Liver (tissue), 9 donors: Measurements from ENCODE around the gene RARA. TPM values are rescaled to one million over a fixed set of nuclear protein-coding genes. Genes with fewer than 3 reads are reported as not detected.

Source experiments
- DNase-seq: peaks from one replicate; pipeline ENCODE4 v3.0.0-alpha.2; 2017; ENCODE audit warnings: low spot score
- H3K27ac ChIP-seq, 2 donors: one replicate each; pipeline ENCODE4 v1.7.0; 2013; ENCODE audit warnings: inconsistent platforms in 2 of 2, low read length in 2 of 2, control low read depth in 1 of 2, low read depth in 1 of 2, mild to moderate bottlenecking in 1 of 2
- H3K27me3 ChIP-seq, 4 donors: one replicate each; pipeline versions ENCODE4 v1.6.1 to v1.7.0; 2013; ENCODE audit warnings: low read length in 3 of 4, inconsistent platforms in 1 of 4, mild to moderate bottlenecking in 1 of 4, moderate library complexity in 1 of 4; ENCODE audit not compliant: control insufficient read depth in 4 of 4, insufficient read depth in 4 of 4
- H3K36me3 ChIP-seq, 4 donors: one replicate each; pipeline versions ENCODE4 v1.6.1 to v1.7.0; 2013; ENCODE audit warnings: low read length in 3 of 4, mild to moderate bottlenecking in 3 of 4, low read depth in 1 of 4, moderate library complexity in 1 of 4; ENCODE audit not compliant: control insufficient read depth in 4 of 4, insufficient read depth in 3 of 4
- H3K4me1 ChIP-seq, 4 donors: one replicate each; pipeline versions ENCODE4 v1.6.1 to v1.7.0; 2013; ENCODE audit warnings: low read length in 3 of 4, mild to moderate bottlenecking in 3 of 4, moderate library complexity in 1 of 4; ENCODE audit not compliant: control insufficient read depth in 4 of 4, insufficient read depth in 4 of 4
- H3K4me3 ChIP-seq, 3 donors: one replicate each; pipeline versions ENCODE4 v1.6.1 to v1.7.0; 2013; ENCODE audit warnings: low read length in 3 of 3, control low read depth in 1 of 3, low read depth in 1 of 3, mild to moderate bottlenecking in 1 of 3
- H3K9ac ChIP-seq, 2 donors: one replicate each; pipeline ENCODE4 v1.7.0; 2013; ENCODE audit warnings: low read length in 2 of 2, mild to moderate bottlenecking in 2 of 2, moderate library complexity in 2 of 2, control low read depth in 1 of 2, low read depth in 1 of 2
- H3K9me3 ChIP-seq, 4 donors: one replicate each; pipeline versions ENCODE4 v1.6.1 to v1.7.0; 2013; ENCODE audit warnings: low read length in 3 of 4; ENCODE audit not compliant: control insufficient read depth in 4 of 4
- ATF3 ChIP-seq: IDR thresholded peaks from 2 replicates; pipeline ENCODE4 v1.6.1; 2016; ENCODE audit warnings: antibody characterized with exemption
- CTCF ChIP-seq: fragments of 150-350 bp; IDR thresholded peaks from 2 replicates; pipeline ENCODE4 v1.5.1; 2017; ENCODE audit warnings: improper control_type of control experiment, low read depth, low read length; ENCODE audit not compliant: missing input control
- EGR1 ChIP-seq, 2 donors: IDR thresholded peaks; 2 replicates each; pipeline ENCODE4 v1.6.1; 2016 to 2018; ENCODE audit warnings: antibody characterized with exemption in 2 of 2, low read depth in 2 of 2
- FOXA2 ChIP-seq: IDR thresholded peaks from 2 replicates; pipeline ENCODE4 v1.6.1; 2016; ENCODE audit warnings: antibody characterized with exemption
- GABPA ChIP-seq, 2 donors: IDR thresholded peaks in 1 of 2; conservative IDR thresholded peaks in 1 of 2; 2 replicates each; pipeline ENCODE4 v1.6.1; 2016; ENCODE audit warnings: antibody characterized with exemption in 2 of 2, mild to moderate bottlenecking in 1 of 2, moderate library complexity in 1 of 2
- JUND ChIP-seq, 2 donors: IDR thresholded peaks; 2 replicates each; pipeline ENCODE4 v1.6.1; 2016; ENCODE audit warnings: antibody characterized with exemption in 2 of 2
- MAX ChIP-seq: IDR thresholded peaks from 2 replicates; pipeline ENCODE4 v1.6.1; 2016; ENCODE audit warnings: antibody characterized with exemption
- RAD21 ChIP-seq, 2 donors: IDR thresholded peaks; 2 replicates each; pipeline ENCODE4 v1.6.1; 2016; ENCODE audit warnings: antibody characterized with exemption in 2 of 2, mild to moderate bottlenecking in 2 of 2
- REST ChIP-seq: IDR thresholded peaks from 2 replicates; pipeline ENCODE4 v1.6.1; 2016; ENCODE audit warnings: antibody characterized with exemption, mild to moderate bottlenecking
- RXRA ChIP-seq, 2 donors: IDR thresholded peaks; 2 replicates each; pipeline ENCODE4 v1.6.1; 2017 to 2018; ENCODE audit warnings: antibody characterized with exemption in 2 of 2, mild to moderate bottlenecking in 1 of 2
- SP1 ChIP-seq: IDR thresholded peaks from 2 replicates; pipeline ENCODE4 v1.6.1; 2018; ENCODE audit warnings: antibody characterized with exemption, mild to moderate bottlenecking
- TAF1 ChIP-seq: conservative IDR thresholded peaks from 2 replicates; pipeline ENCODE4 v1.6.1; 2016; ENCODE audit warnings: antibody characterized with exemption, mild to moderate bottlenecking
- YY1 ChIP-seq: IDR thresholded peaks from 2 replicates; pipeline ENCODE4 v1.6.1; 2016; ENCODE audit warnings: antibody characterized with exemption, mild to moderate bottlenecking
- ZBTB33 ChIP-seq: IDR thresholded peaks from 2 replicates; pipeline ENCODE4 v1.6.1; 2016; ENCODE audit warnings: antibody characterized with exemption
- WGBS: extraction: QIAGEN DNeasy Blood & Tissue Kit; methylation state at CpG from one replicate; pipeline ENCODE4 v1.1.7; 2013; 5-methylcytosine and 5-hydroxymethylcytosine counted together
- polyA plus RNA-seq, 2 donors: library from polyadenylated mRNA; stranded (reverse) in 1 of 2; unstranded in 1 of 2; fragments of 200-250 nt in 1 of 2; fragments of >200 nt in 1 of 2; fragmentation: Nextera tagmentation in 1 of 2; extraction: Ambion mirVana in 1 of 2; gene quantifications; one replicate each; pipeline versions ENCODE4 v1.2.1 to v1.2.3, GENCODE V29; 2013 to 2015
- total RNA-seq, 2 donors: library from RNA; depleted of rRNA; stranded (reverse); fragments of >200 nt; gene quantifications; one replicate each; pipeline ENCODE4 v1.2.3, GENCODE V29; 2014
- donor health status: healthy.
- donor health status: healthy.
- donor health status: healthy.
- donor health status: healthy.
- donor health status: healthy.

RARA gene
- total and polyA plus RNA-seq, 4 donors, result 6.6 to 26.2 (median 10.8) TPM

GRCh38 chr17:40333781-40334448 lies 24.9 kb downstream of the RARA start:
- H3K9ac ChIP-seq, result no peak overlapping the region

GRCh38 chr17:40335620-40336019 lies 26.6 kb downstream of the RARA start:
- DNase-seq, result no peak
- peak overlapping the region in 1 of 2 donors; percentile 11 for H3K27ac ChIP-seq
- TF ChIP-seq JUND (IDR thresholded peaks at IDR 0.05) (peak in 1 of 2 donors; percentile 6), ATF3 (no peak), RAD21 (IDR thresholded peaks at IDR 0.05) (no peak)
- no peak overlapping the region for H3K9ac ChIP-seq
- H3K4me1 ChIP-seq, result peaks cover 46 to 86% (median 60%) of the 10 kb centered on the region in 4 donors
- WGBS, result 92% methylated on average over 8 of the region's 8 CpGs
- H3K36me3 ChIP-seq, result no peaks in the 10 kb centered on the region
- no peak overlapping the region for H3K4me3 ChIP-seq
- no peaks in the 10 kb centered on the region for H3K27me3 ChIP-seq
- H3K9me3 ChIP-seq, result no peaks in the 10 kb centered on the region

More at GRCh38 chr17:40333781-40334448, 24.9 kb downstream of the RARA start:
- WGBS, result 76% methylated on average over 4 of the region's 4 CpGs
- Histone ChIP-seq H3K27me3 (no peaks in the 10 kb centered on the region), H3K27ac (peak overlapping the region; percentile 59 to 68), H3K9me3 (no peaks in the 10 kb centered on the region), H3K36me3 (no peaks in the 10 kb centered on the region), H3K4me1 (peaks cover 49 to 86% (median 66%) of the 10 kb centered on the region in 4 donors), H3K4me3 (no peak overlapping the region)
- DNase-seq, result no peak
- TF ChIP-seq RAD21 (IDR thresholded peaks at IDR 0.05) (no peak), GABPA (IDR thresholded peaks at IDR 0.05 in 1 of 2, conservative IDR thresholded peaks at IDR 0.05 in 1 of 2) (no peak), RXRA (IDR thresholded peaks at IDR 0.05) (peak in 1 of 2 donors; percentile 12), SP1 (peak; percentile 17)

GRCh38 chr17:40337351-40337750 lies 28.4 kb downstream of the RARA start:
- Histone ChIP-seq H3K27ac (no peak overlapping the region), H3K27me3 (no peaks in the 10 kb centered on the region), H3K9me3 (no peaks in the 10 kb centered on the region), H3K9ac (no peak overlapping the region), H3K4me1 (peaks cover 32 to 74% (median 50%) of the 10 kb centered on the region in 4 donors), H3K36me3 (no peaks in the 10 kb centered on the region), H3K4me3 (no peak overlapping the region)
- DNase-seq, result no peak
- 89% methylated on average over 8 of the region's 8 CpGs for WGBS
- TF ChIP-seq REST, result no peak
- no peak for TF ChIP-seq MAX
- no peak for TF ChIP-seq JUND (IDR thresholded peaks at IDR 0.05)
- TF ChIP-seq FOXA2, result no peak
- TF ChIP-seq SP1, result no peak
- TF ChIP-seq RXRA (IDR thresholded peaks at IDR 0.05), result no peak
- TF ChIP-seq EGR1 (IDR thresholded peaks at IDR 0.05; ENCODE audit: low read depth in 2 of 2), result no peak
- no peak for TF ChIP-seq GABPA (IDR thresholded peaks at IDR 0.05 in 1 of 2, conservative IDR thresholded peaks at IDR 0.05 in 1 of 2)
- TF ChIP-seq RAD21 (IDR thresholded peaks at IDR 0.05), result no peak
- TF ChIP-seq ATF3, result no peak
- TF ChIP-seq ZBTB33, result no peak
- no peak for TF ChIP-seq TAF1
- TF ChIP-seq CTCF, result no peak
- TF ChIP-seq YY1, result no peak
